ENCODE measurements around the gene COX6A2. TPM values are rescaled to one million over a fixed set of nuclear protein-coding genes. Genes with fewer than 3 reads are reported as not detected.

The COX6A2 gene
- total RNA-seq, 1 donor from 2014 or later, result not detected

- no peaks in the 10 kb centered on the region for H3K9me3 Mint-ChIP-seq
- no peak for TF ChIP-seq CTCF (IDR thresholded peaks at IDR 0.05; ENCODE audit: unreplicated experiment)
- H3K36me3 Mint-ChIP-seq, result no peaks in the 10 kb centered on the region
- no peak for DNase-seq (ENCODE audit: low spot score in 2 of 2, unreplicated experiment in 2 of 2)
- H3K4me3 Mint-ChIP-seq, result no peak overlapping the region
- peaks cover 32% of the 10 kb centered on the region for H3K27me3 Mint-ChIP-seq (ENCODE audit: low read depth)
- H3K27ac Mint-ChIP-seq, result no peak overlapping the region
- no peaks in the 10 kb centered on the region for H3K4me1 Mint-ChIP-seq
Measured at GRCh38 chr16:31407406-31407805, 20.8 kb downstream of the COX6A2 start.

DNA sequence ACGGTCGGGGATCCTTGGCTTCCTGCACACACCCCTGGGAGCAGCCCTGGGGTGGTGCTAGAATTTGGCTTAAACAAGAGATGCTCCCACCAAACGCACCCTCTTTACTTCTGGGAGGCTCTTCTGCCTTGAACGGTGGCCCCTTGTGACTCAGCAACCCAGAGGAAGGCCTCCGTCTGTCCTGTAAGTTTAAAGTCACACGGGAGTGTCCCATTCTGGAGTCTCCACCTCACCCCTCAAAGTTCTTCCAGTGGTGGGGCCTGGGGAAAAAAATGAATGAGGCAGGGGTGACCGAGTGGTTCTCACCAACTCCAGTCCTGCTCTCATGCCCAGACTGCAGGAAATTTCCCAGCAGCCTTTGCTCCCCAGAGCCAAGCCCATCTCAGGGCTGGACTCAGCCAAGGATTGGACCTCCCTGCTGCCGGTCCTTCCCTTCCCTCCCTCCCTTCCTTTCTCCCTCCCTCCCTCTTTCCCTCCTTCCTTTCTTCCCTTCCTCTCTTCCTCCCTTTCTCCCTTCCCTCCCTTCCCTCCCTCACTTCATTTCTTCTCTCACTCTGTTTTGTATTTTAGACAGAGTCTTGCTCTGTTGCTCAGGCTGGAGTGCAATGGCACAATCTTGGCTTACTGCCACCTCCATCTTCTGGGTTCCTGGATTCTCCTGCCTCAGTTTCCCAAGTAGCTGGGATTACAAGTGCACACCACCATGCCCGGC is 23.7 kb downstream of the COX6A2 start:
- no peak overlapping the region for H3K27ac Mint-ChIP-seq
- DNase-seq (ENCODE audit: low spot score in 2 of 2, unreplicated experiment in 2 of 2), result no peak
- H3K36me3 Mint-ChIP-seq, result no peaks in the 10 kb centered on the region
- H3K27me3 Mint-ChIP-seq (ENCODE audit: low read depth), result peaks cover 24% of the 10 kb centered on the region
- no peak for TF ChIP-seq CTCF (IDR thresholded peaks at IDR 0.05; ENCODE audit: unreplicated experiment)
- no peaks in the 10 kb centered on the region for H3K4me1 Mint-ChIP-seq
- no peak overlapping the region for H3K4me3 Mint-ChIP-seq
- no peaks in the 10 kb centered on the region for H3K9me3 Mint-ChIP-seq

GRCh38 chr16:31403590-31404352 is 24.4 kb downstream of the COX6A2 start:
- Mint-ChIP-seq H3K4me1 (no peaks in the 10 kb centered on the region), H3K4me3 (no peak overlapping the region), H3K27ac (no peak overlapping the region), H3K36me3 (no peaks in the 10 kb centered on the region), H3K9me3 (no peaks in the 10 kb centered on the region), H3K27me3 (ENCODE audit: low read depth) (peaks cover 19% of the 10 kb centered on the region)
- no peak for DNase-seq (ENCODE audit: low spot score in 2 of 2, unreplicated experiment in 2 of 2)
- no peak for TF ChIP-seq CTCF (IDR thresholded peaks at IDR 0.05; ENCODE audit: unreplicated experiment)

GRCh38 chr16:31402687-31403086 is 25.5 kb downstream of the COX6A2 start:
- peaks cover 13% of the 10 kb centered on the region for H3K27me3 Mint-ChIP-seq (ENCODE audit: low read depth)
- TF ChIP-seq CTCF (IDR thresholded peaks at IDR 0.05; ENCODE audit: unreplicated experiment), result no peak

DNA sequence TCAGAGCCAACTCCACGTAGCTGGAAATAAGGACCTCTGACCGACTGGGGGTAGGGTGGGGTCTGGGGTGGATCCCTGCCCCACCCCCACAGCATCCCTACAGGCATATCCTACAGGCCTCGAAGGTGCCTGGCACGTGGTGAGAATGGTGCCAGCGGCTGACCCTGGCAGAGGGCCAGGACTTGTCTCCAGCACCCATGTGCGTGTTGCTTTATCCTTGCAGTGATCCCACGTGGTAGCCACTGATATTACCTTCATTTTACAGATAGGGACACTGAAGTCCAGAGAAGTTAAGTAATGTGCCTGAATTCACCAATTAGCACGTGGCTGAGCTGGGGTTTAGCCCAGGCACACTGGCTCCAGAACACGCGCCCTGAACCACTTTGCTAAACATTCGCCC is 26.7 kb downstream of the COX6A2 start:
- Mint-ChIP-seq H3K9me3 (no peaks in the 10 kb centered on the region), H3K4me3 (no peak overlapping the region), H3K36me3 (no peaks in the 10 kb centered on the region), H3K4me1 (no peaks in the 10 kb centered on the region), H3K27me3 (ENCODE audit: low read depth) (peaks cover 4% of the 10 kb centered on the region), H3K27ac (no peak overlapping the region)
- no peak for DNase-seq (ENCODE audit: low spot score in 2 of 2, unreplicated experiment in 2 of 2)
- TF ChIP-seq CTCF (IDR thresholded peaks at IDR 0.05; ENCODE audit: unreplicated experiment), result no peak

More at GRCh38 chr16:31402687-31403086, 25.5 kb downstream of the COX6A2 start:
- no peak for DNase-seq (ENCODE audit: low spot score in 2 of 2, unreplicated experiment in 2 of 2)
- Mint-ChIP-seq H3K9me3 (no peaks in the 10 kb centered on the region), H3K36me3 (no peaks in the 10 kb centered on the region), H3K27ac (no peak overlapping the region), H3K4me3 (no peak overlapping the region), H3K4me1 (no peaks in the 10 kb centered on the region)
